GM12878 (cell line): ENCODE results near the gene PDE7B. TPM values are rescaled to one million over a fixed set of nuclear protein-coding genes. Genes with fewer than 3 reads are reported as not detected.

Experiments
- ATAC-seq: fragments of 200-7000 bp; cut with Tn5 transposase; 3 replicates; pipeline ENCODE4 v1.9.1; 2020; ENCODE audit warnings: mild to moderate bottlenecking, moderate library complexity
- BruUV-seq: library from RNA; stranded (reverse); fragments of 400-500 nt; replicated peaks from 2 replicates; lab custom pipeline; 2021; lab: Mats Ljungman, UMichigan
- CTCF ChIA-PET: fragments of 300-600 bp; sonication (Branson Sonifier 250); formaldehyde crosslinking; extraction: SDS; loops from one replicate; lab custom pipeline; 2021; ENCODE audit warnings: inconsistent platforms; lab: Yijun Ruan, JAX
- POLR2A ChIA-PET: fragments of 350-600 bp; formaldehyde crosslinking; extraction: SDS; loops from one replicate; lab custom pipeline; 2021; ENCODE audit warnings: inconsistent platforms; lab: Charles Lee
- RAD21 ChIA-PET: fragments of 300-600 bp; sonication (Branson Sonifier 250); formaldehyde crosslinking; loops from one replicate; lab custom pipeline; 2023; ENCODE audit warnings: antibody characterized with exemption; ENCODE audit not compliant: unreplicated experiment; lab: Charles Lee
- SMC1A ChIA-PET: fragments of 300-600 bp; sonication (Branson Sonifier 250); formaldehyde crosslinking; loops from one replicate; lab custom pipeline; 2023; ENCODE audit not compliant: unreplicated experiment, uncharacterized antibody; lab: Charles Lee
- DNase-seq: peaks from one replicate; pipeline ENCODE4 v3.0.0-alpha.2; 2011; ENCODE audit warnings: low read depth, low spot score
- FAIRE-seq: peaks from 3 replicates; lab custom pipeline; 2011; peaks lifted over from hg19 to GRCh38; lab: Jason Lieb, UNC
- H2AFZ ChIP-seq: 2 replicates; pipeline ENCODE4 v1.6.0; 2011; ENCODE audit warnings: low read depth, low read length, control low read depth; ENCODE audit not compliant: control insufficient read depth
- H3K27ac ChIP-seq: 2 replicates; pipeline ENCODE4 v1.5.1; 2011; ENCODE audit warnings: control low read depth; ENCODE audit not compliant: control insufficient read depth, insufficient read depth
- H3K27me3 ChIP-seq, 2 experiments: replicated peaks in 1 of 2; 2 replicates each; pipeline versions ENCODE4 v1.6.0 to v1.6.1; 2011; ENCODE audit warnings: low read length in 1 of 2; ENCODE audit not compliant: control insufficient read depth in 2 of 2, insufficient read depth in 2 of 2
- H3K36me3 ChIP-seq, 2 experiments: 2 replicates each; pipeline ENCODE4 v1.5.1; 2011; ENCODE audit warnings: low read length in 1 of 2; ENCODE audit not compliant: control insufficient read depth in 2 of 2, insufficient read depth in 2 of 2
- H3K4me1 ChIP-seq: 2 replicates; pipeline ENCODE4 v1.6.1; 2011; ENCODE audit warnings: mild to moderate bottlenecking, low read length, moderate library complexity, mixed read lengths; ENCODE audit not compliant: control insufficient read depth, insufficient read depth
- H3K4me2 ChIP-seq: 2 replicates; pipeline ENCODE4 v1.6.0; 2011; ENCODE audit warnings: control low read depth; ENCODE audit not compliant: control insufficient read depth, insufficient read depth
- H3K4me3 ChIP-seq: fragments of 200-600 bp; sonication (generic); 2 replicates; pipeline ENCODE4 v1.5.1; 2016
- H3K79me2 ChIP-seq: 2 replicates; pipeline ENCODE4 v1.6.0; 2011; ENCODE audit warnings: low read length; ENCODE audit not compliant: control insufficient read depth, insufficient read depth
- H3K9ac ChIP-seq: 2 replicates; pipeline ENCODE4 v1.8.0; 2011; ENCODE audit warnings: low read length, control low read depth, mixed read lengths; ENCODE audit not compliant: control insufficient read depth, insufficient read depth
- H3K9me3 ChIP-seq: replicated peaks from 3 replicates; pipeline ENCODE4 v1.5.1; 2011; ENCODE audit warnings: mild to moderate bottlenecking, low read length; ENCODE audit not compliant: control insufficient read depth, insufficient read depth
- H4K20me1 ChIP-seq: 2 replicates; pipeline ENCODE4 v1.6.0; 2011; ENCODE audit not compliant: control insufficient read depth, insufficient read depth
- BCL11A ChIP-seq: IDR thresholded peaks from 2 replicates; pipeline ENCODE4 v1.6.1; 2011; ENCODE audit warnings: low read depth, low read length
- EZH2 ChIP-seq: IDR thresholded peaks from 2 replicates; pipeline ENCODE4 v1.6.1; 2012; ENCODE audit warnings: low read depth, mild to moderate bottlenecking, control low read depth, inconsistent platforms, low read length, borderline replicate concordance; ENCODE audit not compliant: control insufficient read depth
- WRNIP1 ChIP-seq: IDR thresholded peaks from 2 replicates; pipeline ENCODE4 v1.6.1; 2011; ENCODE audit warnings: low read depth, low read length, improper control_type of control experiment, borderline replicate concordance
- ZNF592 ChIP-seq: fragments of 450-650 bp; IDR thresholded peaks from 2 replicates; pipeline ENCODE4 v1.6.1; 2017; ENCODE audit warnings: mild to moderate bottlenecking, moderate library complexity
- ZNF622 ChIP-seq: fragments of 450-650 bp; IDR thresholded peaks from 2 replicates; pipeline ENCODE4 v1.6.1; 2017; ENCODE audit warnings: mild to moderate bottlenecking, inconsistent platforms
- WGBS: methylation state at CpG from one replicate; pipeline ENCODE4 v1.1.6; 2016; ENCODE audit warnings: low lambda C conversion rate; ENCODE audit not compliant: insufficient replicate concordance, insufficient coverage; ENCODE audit errors: missing lambda C conversion rate; 5-methylcytosine and 5-hydroxymethylcytosine counted together
- in situ Hi-C: fragments of 300-500 bp; cut with MboI; formaldehyde crosslinking; loops from 9 replicates; pipeline ENCODE4 v1.14.3; 2018; ENCODE audit warnings: mixed read lengths
- intact Hi-C: fragments of 100-400 bp; cut with micrococcal nuclease; formaldehyde crosslinking; loops from one replicate; pipeline ENCODE4 v1.14.2; 2022; ENCODE audit not compliant: unreplicated experiment
- polyA plus RNA-seq, 11 experiments: library from polyadenylated mRNA; depleted of rRNA in 4 of 11; unstranded in 6 of 11; stranded (reverse) in 5 of 11; fragments of >200 nt; fragmentation: Nextera tagmentation in 4 of 11; fragmentation: Illumina TruSeq in 1 of 11; extraction: Ambion mirVana in 4 of 11; extraction: Trizol in 1 of 11; gene quantifications; 1 replicate in 1 of 11; 2 replicates in 10 of 11; pipeline versions ENCODE4 v1.2.1 to v1.2.3, GENCODE V29; 2011 to 2016; ENCODE audit warnings: inconsistent platforms in 2 of 11, missing spikeins in 2 of 11, low read depth in 1 of 11
- total RNA-seq, 4 experiments: library from RNA; depleted of rRNA in 3 of 4; stranded (reverse); fragments of >200 nt in 3 of 4; fragmentation: Illumina TruSeq in 1 of 4; extraction: Trizol in 1 of 4; gene quantifications; 2 replicates each; pipeline versions ENCODE4 v1.2.1 to v1.2.3, GENCODE V29; 2013 to 2021

The PDE7B gene
- total and polyA plus RNA-seq, 10 of the 15 experiments (the other 5 are each of a cell fraction or from before 2014, with no cell fraction given), result not detected

- no peaks in the 10 kb centered on the region for H3K9me3 ChIP-seq
- no peaks in the 10 kb centered on the region for H3K36me3 ChIP-seq
- no peak for ATAC-seq
- intact Hi-C loops (no loop called here), in situ Hi-C loops (no loop called here)
- H2AFZ ChIP-seq, result no peak overlapping the region
- H3K27me3 ChIP-seq, result no peaks in the 10 kb centered on the region; a peak in 1 of 4 replicates
- no TSS peak for BruUV-seq
- no peaks in the 10 kb centered on the region for H4K20me1 ChIP-seq
- H3K79me2 ChIP-seq, result no peaks in the 10 kb centered on the region
- H3K4me2 ChIP-seq, result no peak overlapping the region
- H3K4me1 ChIP-seq, result no peaks in the 10 kb centered on the region
- DNase-seq, result no peak
- H3K27ac ChIP-seq, result no peak overlapping the region
- SMC1A ChIA-PET, result interaction anchor here (0.7 kb wide), 1 partner anchor 34 kb away, joined by 3 read pairs; no protein-coding TSS in a partner anchor
- WGBS, result 54% methylated on average over 7 of the region's 7 CpGs
- H3K4me3 ChIP-seq, result no peak overlapping the region
- TF ChIP-seq EZH2, result no peak
- TF ChIP-seq BCL11A, result no peak
- TF ChIP-seq ZNF622, result no peak
- no peak for TF ChIP-seq ZNF592
- no peak for TF ChIP-seq WRNIP1
- POLR2A ChIA-PET, result no interaction called here
- no peak overlapping the region for H3K9ac ChIP-seq
- FAIRE-seq, result no peak
- RAD21 ChIA-PET, result no interaction called here
- CTCF ChIA-PET, result no interaction called here
Observed at GRCh38 chr6:136072691-136073090, 221.2 kb downstream of the PDE7B start.
